ENCODE measurements around the gene ZNF688.

GRCh38 chr16:30548416-30549253, 22.9 kb downstream of the ZNF688 start:
- TF ChIP-seq JUND (IDR thresholded peaks at IDR 0.05) (no peak), CTCF (IDR thresholded peaks at IDR 0.05; ENCODE audit: low read depth, low read length, missing input control) (no peak), NR2F2 (IDR thresholded peaks at IDR 0.05) (no peak), MAX (IDR thresholded peaks at IDR 0.05) (no peak), REST (IDR thresholded peaks at IDR 0.05) (no peak)

Data from liver (tissue), 3 donors.